Tibial nerve (tissue), 4 donors: ENCODE results near the gene LTB.

Experiments used
- EP300 ChIP-seq, 2 donors: sonication (generic); formaldehyde crosslinking; IDR thresholded peaks; one replicate each; pipeline ENCODE4 v1.6.1; 2017; ENCODE audit warnings: antibody characterized with exemption in 2 of 2, mild to moderate bottlenecking in 1 of 2
- TF ChIP-seq, protein P1 (sequence below), 5 experiments: fragments of 200-600 bp in 3 of 5; fragments of 450-650 bp in 2 of 5; sonication (generic) in 3 of 5; IDR thresholded peaks; one replicate each; pipeline ENCODE4 v1.5.1; 2016 to 2019; ENCODE audit warnings: antibody characterized with exemption in 5 of 5, mild to moderate bottlenecking in 3 of 5, moderate library complexity in 2 of 5

DNA sequence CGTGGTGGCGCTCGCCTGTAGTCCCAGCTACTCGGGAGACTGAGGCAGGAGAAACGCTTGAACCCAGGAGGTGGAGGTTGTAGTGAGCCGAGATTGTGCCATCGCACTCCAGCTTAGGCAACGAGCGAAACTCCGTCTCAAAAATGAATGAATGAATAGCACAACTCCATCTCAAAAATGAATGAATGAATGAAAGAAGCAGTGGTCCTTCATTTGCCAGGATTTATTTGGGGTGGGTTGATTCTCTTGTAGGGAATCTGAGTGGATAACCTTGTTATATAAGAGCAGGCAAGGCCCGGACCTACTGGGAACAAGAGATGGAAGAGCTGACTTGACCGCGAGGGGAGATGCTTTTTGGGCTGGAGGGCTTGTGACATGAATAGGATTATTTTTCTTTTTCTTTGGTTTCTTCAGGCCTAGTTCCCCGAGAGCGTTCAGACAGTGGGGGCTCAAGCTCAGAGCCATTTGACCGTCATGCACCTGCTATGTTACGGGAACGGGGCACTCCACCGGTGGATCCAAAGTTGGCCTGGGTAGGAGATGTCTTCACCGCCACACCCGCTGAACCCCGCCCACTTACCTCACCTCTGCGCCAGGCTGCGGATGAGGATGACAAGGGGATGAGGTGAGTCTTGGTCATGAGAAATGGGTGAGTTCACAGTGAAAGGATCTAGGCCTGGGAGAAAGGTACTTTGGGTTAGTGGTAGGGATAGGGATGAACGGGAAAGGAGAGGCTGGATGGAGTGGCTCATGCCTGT is 48.1 kb upstream of the LTB start:
- no peak for TF ChIP-seq EP300 (IDR thresholded peaks at IDR 0.05)
- TF ChIP-seq, protein P1, sequence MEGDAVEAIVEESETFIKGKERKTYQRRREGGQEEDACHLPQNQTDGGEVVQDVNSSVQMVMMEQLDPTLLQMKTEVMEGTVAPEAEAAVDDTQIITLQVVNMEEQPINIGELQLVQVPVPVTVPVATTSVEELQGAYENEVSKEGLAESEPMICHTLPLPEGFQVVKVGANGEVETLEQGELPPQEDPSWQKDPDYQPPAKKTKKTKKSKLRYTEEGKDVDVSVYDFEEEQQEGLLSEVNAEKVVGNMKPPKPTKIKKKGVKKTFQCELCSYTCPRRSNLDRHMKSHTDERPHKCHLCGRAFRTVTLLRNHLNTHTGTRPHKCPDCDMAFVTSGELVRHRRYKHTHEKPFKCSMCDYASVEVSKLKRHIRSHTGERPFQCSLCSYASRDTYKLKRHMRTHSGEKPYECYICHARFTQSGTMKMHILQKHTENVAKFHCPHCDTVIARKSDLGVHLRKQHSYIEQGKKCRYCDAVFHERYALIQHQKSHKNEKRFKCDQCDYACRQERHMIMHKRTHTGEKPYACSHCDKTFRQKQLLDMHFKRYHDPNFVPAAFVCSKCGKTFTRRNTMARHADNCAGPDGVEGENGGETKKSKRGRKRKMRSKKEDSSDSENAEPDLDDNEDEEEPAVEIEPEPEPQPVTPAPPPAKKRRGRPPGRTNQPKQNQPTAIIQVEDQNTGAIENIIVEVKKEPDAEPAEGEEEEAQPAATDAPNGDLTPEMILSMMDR (IDR thresholded peaks at IDR 0.05): no peak
